ENCODE data around the gene RERE.

Gene RERE

DNA sequence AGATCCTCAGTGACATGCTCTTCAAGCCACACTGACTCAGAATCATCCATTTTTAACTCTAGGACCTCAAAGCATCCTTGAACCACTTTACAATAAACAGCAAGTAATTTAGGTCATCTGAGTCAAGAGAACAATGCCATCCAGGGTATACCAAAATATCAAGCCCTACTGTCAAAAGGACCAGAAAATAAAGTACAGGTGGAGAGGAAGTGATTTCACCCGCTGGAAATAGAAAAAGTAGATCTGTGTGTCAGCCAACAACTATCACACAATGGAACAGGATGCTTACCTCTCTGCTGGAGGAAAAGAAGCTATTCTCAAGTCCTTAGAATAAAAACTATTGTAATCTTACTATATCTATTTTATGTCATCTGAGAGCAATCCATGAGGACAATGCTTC, 37.0 kb downstream of the RERE start:
- Histone ChIP-seq H3K9me3 (ENCODE audit: control insufficient read depth, low read length) (no peaks in the 10 kb centered on the region), H3K4me1 (ENCODE audit: control insufficient read depth, insufficient read depth, low read length, poor library complexity, severe bottlenecking) (no peaks in the 10 kb centered on the region), H3K4me3 (ENCODE audit: extremely low read depth, insufficient read depth, low read length, poor library complexity, severe bottlenecking) (no peak overlapping the region), H3K27ac (ENCODE audit: low read depth, low read length, severe bottlenecking) (no peak overlapping the region), H3K36me3 (ENCODE audit: control insufficient read depth, insufficient read depth, low read length) (no peaks in the 10 kb centered on the region)
- WGBS, 2 experiments (ENCODE audit: insufficient coverage in 2 of 2) = 100% methylated on average over 1 of the region's 1 CpG; no CpG with 5 or more reads in 1 of the 2 experiments

DNA sequence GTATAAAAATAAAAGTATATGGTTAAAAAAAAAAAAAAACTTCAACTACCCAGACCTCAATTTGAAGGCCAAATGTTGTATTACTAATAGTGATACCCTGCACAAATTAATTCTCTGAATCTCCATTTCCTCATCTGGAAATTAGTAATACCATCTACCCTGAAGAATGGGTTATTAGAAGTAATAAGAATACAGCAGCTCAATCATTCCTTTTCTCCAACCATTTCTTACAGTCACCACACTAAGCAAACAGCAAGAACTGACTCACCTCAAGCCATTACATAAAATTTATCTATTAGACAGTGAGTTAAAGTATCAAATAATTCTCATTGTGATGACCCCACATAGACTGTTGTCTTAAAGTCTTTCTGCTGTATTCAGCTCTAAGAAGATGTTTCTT, 39.6 kb downstream of the RERE start:
- Histone ChIP-seq H3K9me3 (ENCODE audit: control insufficient read depth, low read length) (no peaks in the 10 kb centered on the region), H3K4me1 (ENCODE audit: control insufficient read depth, insufficient read depth, low read length, poor library complexity, severe bottlenecking) (no peaks in the 10 kb centered on the region), H3K4me3 (ENCODE audit: extremely low read depth, insufficient read depth, low read length, poor library complexity, severe bottlenecking) (no peak overlapping the region), H3K36me3 (ENCODE audit: control insufficient read depth, insufficient read depth, low read length) (peaks cover 12% of the 10 kb centered on the region), H3K27ac (ENCODE audit: low read depth, low read length, severe bottlenecking) (no peak overlapping the region)

DNA sequence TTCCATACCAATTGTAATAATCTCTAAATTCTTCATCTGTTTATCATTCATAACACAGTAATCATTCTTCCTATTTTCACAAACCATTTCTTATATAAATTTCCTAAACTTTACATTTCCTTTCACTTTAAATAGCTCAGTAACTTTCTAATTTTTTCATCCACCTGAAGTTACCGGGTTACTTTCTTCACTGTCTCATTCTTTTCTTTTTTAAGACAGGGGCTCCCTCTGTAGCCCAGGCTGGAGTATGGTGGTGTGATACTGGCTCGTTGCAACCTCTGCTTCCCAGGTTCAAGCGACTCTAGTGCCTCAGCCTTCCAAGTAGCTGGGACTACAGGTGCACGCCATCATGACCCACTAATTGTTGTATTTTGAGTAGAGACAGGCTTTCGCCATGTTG, 41.3 kb downstream of the RERE start:
- Histone ChIP-seq H3K4me1 (ENCODE audit: control insufficient read depth, insufficient read depth, low read length, poor library complexity, severe bottlenecking) (no peaks in the 10 kb centered on the region), H3K9me3 (ENCODE audit: control insufficient read depth, low read length) (no peaks in the 10 kb centered on the region), H3K36me3 (ENCODE audit: control insufficient read depth, insufficient read depth, low read length) (peaks cover 12% of the 10 kb centered on the region), H3K4me3 (ENCODE audit: extremely low read depth, insufficient read depth, low read length, poor library complexity, severe bottlenecking) (no peak overlapping the region), H3K27ac (ENCODE audit: low read depth, low read length, severe bottlenecking) (no peak overlapping the region)
- WGBS, 2 experiments (ENCODE audit: insufficient coverage in 2 of 2) = 83% methylated on average over 1 to 3 of the region's 5 CpGs

DNA sequence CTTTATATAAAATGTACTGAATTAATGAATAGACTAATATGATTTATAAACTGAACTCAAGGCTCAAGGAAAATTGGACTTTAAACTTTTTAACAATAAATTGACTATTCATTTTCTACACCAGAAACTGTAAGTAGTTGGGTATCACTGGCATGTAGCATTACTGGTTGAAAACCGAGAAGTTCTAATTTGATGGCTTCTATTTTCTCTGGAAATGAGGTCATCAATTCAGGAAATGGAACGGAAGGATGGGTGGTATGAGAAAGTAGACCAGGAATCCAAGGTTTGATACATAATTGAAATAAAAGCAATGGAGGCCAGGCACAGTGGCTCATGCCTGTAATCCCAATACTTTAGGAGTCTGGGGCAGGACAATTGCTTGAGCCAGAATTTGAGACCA, 50.4 kb downstream of the RERE start:
- Histone ChIP-seq H3K9me3 (ENCODE audit: control insufficient read depth, low read length) (no peaks in the 10 kb centered on the region), H3K4me1 (ENCODE audit: control insufficient read depth, insufficient read depth, low read length, poor library complexity, severe bottlenecking) (no peaks in the 10 kb centered on the region), H3K36me3 (ENCODE audit: control insufficient read depth, insufficient read depth, low read length) (no peaks in the 10 kb centered on the region), H3K4me3 (ENCODE audit: extremely low read depth, insufficient read depth, low read length, poor library complexity, severe bottlenecking) (no peak overlapping the region), H3K27ac (ENCODE audit: low read depth, low read length, severe bottlenecking) (no peak overlapping the region)
- WGBS, 2 experiments (ENCODE audit: insufficient coverage in 2 of 2) = 100% methylated on average over 2 of the region's 2 CpGs

DNA sequence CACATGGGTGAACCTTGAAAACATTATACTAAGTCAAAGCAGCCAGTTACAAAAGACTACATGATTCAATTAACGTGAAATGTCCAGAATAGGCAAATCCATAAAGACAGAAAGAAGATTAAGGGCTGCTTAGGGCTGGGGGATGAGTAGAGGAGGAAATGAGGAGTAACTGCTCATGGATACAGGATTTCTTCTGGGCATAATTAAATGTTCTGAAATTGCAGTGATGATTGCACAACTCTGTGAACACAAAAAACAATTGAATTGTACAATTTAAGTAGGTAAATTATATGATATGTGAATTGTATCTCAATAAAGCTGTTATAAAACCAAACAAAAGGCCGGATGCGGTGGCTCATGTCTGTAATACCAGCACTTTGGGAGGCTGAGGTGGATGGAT, 52.2 kb downstream of the RERE start:
- WGBS, 2 experiments (ENCODE audit: insufficient coverage in 2 of 2) = 95 to 100% methylated on average over 1 to 3 of the region's 3 CpGs
- Histone ChIP-seq H3K36me3 (ENCODE audit: control insufficient read depth, insufficient read depth, low read length) (peaks cover 6% of the 10 kb centered on the region), H3K4me3 (ENCODE audit: extremely low read depth, insufficient read depth, low read length, poor library complexity, severe bottlenecking) (no peak overlapping the region), H3K4me1 (ENCODE audit: control insufficient read depth, insufficient read depth, low read length, poor library complexity, severe bottlenecking) (no peaks in the 10 kb centered on the region), H3K27ac (ENCODE audit: low read depth, low read length, severe bottlenecking) (no peak overlapping the region), H3K9me3 (ENCODE audit: control insufficient read depth, low read length) (no peaks in the 10 kb centered on the region)

DNA sequence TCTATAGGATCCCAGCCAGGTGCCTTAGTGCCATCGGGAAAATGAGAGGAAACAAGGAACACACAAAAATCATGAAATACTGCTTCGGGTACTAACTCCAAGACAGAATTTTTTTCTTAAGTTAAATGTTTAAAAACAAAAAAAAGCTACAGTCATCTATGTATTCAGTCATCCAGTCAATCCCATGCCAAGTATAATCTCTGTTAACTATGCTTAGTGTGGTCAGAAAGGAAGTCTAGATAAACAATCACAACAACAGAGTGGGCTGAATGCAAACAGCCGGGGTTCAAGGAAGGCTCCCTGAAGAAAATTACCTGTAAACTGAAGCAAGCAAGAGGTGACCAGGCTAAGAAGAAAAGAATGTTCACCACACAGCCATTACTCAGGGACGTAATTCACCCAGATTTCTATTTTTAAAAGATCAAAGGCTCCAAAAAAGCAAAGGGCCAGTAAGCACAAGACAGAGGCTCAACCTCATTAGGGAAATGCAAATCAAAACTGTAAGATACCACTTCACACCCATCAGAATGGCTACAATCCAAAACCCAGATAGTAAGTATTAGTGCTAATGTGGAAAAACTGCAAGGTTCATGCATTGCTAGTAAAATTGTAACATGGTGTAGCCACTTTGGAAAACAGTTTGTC, 53.0 kb downstream of the RERE start:
- WGBS, 2 experiments (ENCODE audit: insufficient coverage in 2 of 2) = 67 to 72% methylated on average over 1 to 3 of the region's 4 CpGs
- H3K36me3 ChIP-seq (ENCODE audit: control insufficient read depth, insufficient read depth, low read length) = peaks cover 7% of the 10 kb centered on the region
- H3K27ac ChIP-seq (ENCODE audit: low read depth, low read length, severe bottlenecking) = no peak overlapping the region
- no peaks in the 10 kb centered on the region for H3K9me3 ChIP-seq (ENCODE audit: control insufficient read depth, low read length)
- H3K4me1 ChIP-seq (ENCODE audit: control insufficient read depth, insufficient read depth, low read length, poor library complexity, severe bottlenecking) = no peaks in the 10 kb centered on the region
- H3K4me3 ChIP-seq (ENCODE audit: extremely low read depth, insufficient read depth, low read length, poor library complexity, severe bottlenecking) = no peak overlapping the region

DNA sequence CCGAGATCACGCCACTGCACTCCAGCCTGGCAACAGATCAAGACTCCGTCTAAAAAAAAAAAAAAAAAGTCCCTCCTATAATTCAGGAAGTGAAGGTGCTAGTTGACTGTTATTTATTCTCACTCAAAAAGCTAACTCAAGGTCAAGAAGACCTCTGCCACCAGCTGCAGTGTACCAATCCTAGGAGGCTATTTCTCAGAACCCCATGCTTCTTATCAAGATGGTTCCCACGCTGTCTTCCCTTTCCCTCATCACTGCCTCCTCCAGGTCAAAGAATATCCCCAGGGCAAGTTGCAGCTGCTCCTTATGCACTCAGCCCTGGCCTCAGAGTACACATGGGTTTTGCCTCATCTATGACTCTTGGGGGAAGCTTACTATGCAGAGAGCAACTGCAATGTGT, 53.6 kb downstream of the RERE start:
- H3K9me3 ChIP-seq (ENCODE audit: control insufficient read depth, low read length) = no peaks in the 10 kb centered on the region
- H3K27ac ChIP-seq (ENCODE audit: low read depth, low read length, severe bottlenecking) = no peak overlapping the region
- H3K4me1 ChIP-seq (ENCODE audit: control insufficient read depth, insufficient read depth, low read length, poor library complexity, severe bottlenecking) = no peaks in the 10 kb centered on the region
- peaks cover 7% of the 10 kb centered on the region for H3K36me3 ChIP-seq (ENCODE audit: control insufficient read depth, insufficient read depth, low read length)
- WGBS, 2 experiments (ENCODE audit: insufficient coverage in 2 of 2) = 88 to 89% methylated on average over 1 of the region's 4 CpGs
- H3K4me3 ChIP-seq (ENCODE audit: extremely low read depth, insufficient read depth, low read length, poor library complexity, severe bottlenecking) = no peak overlapping the region

DNA sequence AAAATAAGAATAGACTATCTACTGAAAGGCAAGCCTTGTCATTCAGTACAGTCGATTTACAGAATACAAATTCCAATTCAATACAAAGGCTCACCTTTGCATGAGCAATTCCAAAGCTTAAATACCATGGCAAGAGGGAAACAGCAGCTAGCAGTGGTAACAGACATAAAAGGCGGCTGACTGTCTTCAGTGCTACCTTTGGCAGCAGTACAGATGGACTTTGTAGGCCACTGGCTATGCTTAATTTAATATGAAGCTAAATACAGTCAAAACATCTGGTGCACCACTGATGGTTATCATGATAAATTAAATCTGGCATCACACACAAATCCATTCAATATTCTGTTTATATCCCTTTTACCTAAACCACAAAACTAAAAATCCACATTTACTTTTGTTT, 62.4 kb downstream of the RERE start:
- Histone ChIP-seq H3K4me1 (ENCODE audit: control insufficient read depth, insufficient read depth, low read length, poor library complexity, severe bottlenecking) (peaks cover 11% of the 10 kb centered on the region), H3K9me3 (ENCODE audit: control insufficient read depth, low read length) (no peaks in the 10 kb centered on the region), H3K36me3 (ENCODE audit: control insufficient read depth, insufficient read depth, low read length) (peaks cover 4% of the 10 kb centered on the region), H3K4me3 (ENCODE audit: extremely low read depth, insufficient read depth, low read length, poor library complexity, severe bottlenecking) (no peak overlapping the region), H3K27ac (ENCODE audit: low read depth, low read length, severe bottlenecking) (no peak overlapping the region)
- WGBS, 2 experiments (ENCODE audit: insufficient coverage in 2 of 2) = 82 to 100% methylated on average over 1 to 2 of the region's 2 CpGs

DNA sequence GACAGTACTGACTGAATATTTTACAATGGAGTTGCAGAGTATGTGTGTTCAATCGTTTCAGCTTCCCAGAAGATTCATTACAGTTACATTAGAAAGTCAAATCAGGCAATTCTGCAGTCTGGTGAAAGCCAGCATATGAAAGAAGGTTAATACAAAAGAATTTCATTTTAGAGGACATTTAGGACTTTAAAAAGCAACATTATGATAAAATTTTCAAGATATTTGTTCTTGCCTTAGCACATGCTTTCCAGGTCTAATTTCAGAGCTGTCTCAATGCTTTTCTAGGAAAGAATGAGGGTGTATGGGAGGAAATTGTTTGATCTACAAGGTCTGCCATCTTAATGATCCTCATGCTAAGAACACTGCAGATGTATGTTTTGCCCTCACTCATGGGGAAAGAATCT, 63.2 kb downstream of the RERE start:
- no peaks in the 10 kb centered on the region for H3K9me3 ChIP-seq (ENCODE audit: control insufficient read depth, low read length)
- H3K4me3 ChIP-seq (ENCODE audit: extremely low read depth, insufficient read depth, low read length, poor library complexity, severe bottlenecking) = no peak overlapping the region
- H3K4me1 ChIP-seq (ENCODE audit: control insufficient read depth, insufficient read depth, low read length, poor library complexity, severe bottlenecking) = peaks cover 11% of the 10 kb centered on the region
- 80% methylated on average over 1 of the region's 1 CpG; no CpG with 5 or more reads in 1 of the 2 experiments for WGBS, 2 experiments (ENCODE audit: insufficient coverage in 2 of 2)
- H3K36me3 ChIP-seq (ENCODE audit: control insufficient read depth, insufficient read depth, low read length) = peaks cover 4% of the 10 kb centered on the region
- peak overlapping the region; percentile 33 for H3K27ac ChIP-seq (ENCODE audit: low read depth, low read length, severe bottlenecking)

DNA sequence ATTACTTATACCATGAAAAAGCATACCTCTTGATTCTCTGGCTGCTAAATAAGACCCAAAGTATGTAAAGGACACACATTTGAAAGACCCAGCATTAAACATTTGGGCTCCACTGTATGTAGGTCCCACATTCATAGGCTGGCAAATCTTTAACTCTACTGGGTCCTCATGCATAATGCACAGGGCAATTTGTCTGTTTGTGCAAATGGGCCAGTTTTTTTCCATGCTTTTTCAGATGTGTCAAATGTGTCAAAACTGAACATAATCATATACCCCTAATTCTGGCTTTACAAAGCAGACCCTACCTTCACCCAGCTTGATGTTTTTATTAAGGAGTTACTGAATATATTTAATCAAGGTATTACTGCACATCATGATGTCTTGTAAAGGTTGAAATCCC, 63.7 kb downstream of the RERE start:
- no peaks in the 10 kb centered on the region for H3K9me3 ChIP-seq (ENCODE audit: control insufficient read depth, low read length)
- peaks cover 11% of the 10 kb centered on the region for H3K4me1 ChIP-seq (ENCODE audit: control insufficient read depth, insufficient read depth, low read length, poor library complexity, severe bottlenecking)
- peaks cover 4% of the 10 kb centered on the region for H3K36me3 ChIP-seq (ENCODE audit: control insufficient read depth, insufficient read depth, low read length)
- peak overlapping the region; percentile 33 for H3K27ac ChIP-seq (ENCODE audit: low read depth, low read length, severe bottlenecking)
- H3K4me3 ChIP-seq (ENCODE audit: extremely low read depth, insufficient read depth, low read length, poor library complexity, severe bottlenecking) = no peak overlapping the region

DNA sequence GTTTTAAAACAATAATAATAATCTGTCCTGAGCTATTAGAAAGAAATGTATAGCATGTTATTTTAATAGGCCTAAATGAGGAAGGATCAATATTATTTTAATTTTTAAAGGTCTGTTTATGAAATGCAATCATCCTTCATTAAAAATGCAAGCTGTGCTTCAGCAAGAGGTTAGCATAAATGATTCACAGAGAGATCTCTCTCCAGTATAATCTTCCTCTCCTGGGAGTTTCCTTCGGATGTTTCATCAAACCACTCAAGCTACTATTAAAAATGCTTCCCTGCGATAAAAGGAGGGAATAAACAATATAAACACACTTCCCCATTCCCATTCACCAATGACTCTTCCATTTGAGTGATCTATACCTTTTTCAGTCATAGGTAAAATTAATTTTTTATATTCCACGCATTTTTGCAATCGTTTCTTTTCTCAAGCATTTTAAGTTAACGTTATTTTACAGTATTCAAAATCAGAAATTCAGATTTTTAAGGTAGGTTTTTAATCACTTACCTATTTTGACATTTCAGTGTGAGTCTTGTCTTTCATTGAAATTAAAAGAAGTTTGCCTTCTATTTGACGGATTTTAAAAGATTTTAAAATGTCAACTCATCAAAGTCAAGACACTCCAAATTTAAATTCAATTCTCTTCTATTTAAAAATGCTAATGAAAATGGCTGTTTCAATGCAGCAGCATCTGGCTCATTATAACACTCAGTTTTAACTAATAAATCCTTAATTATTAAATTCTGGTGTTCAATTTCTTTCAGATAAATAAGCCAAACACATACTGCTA, 64.3 kb downstream of the RERE start:
- WGBS, 2 experiments (ENCODE audit: insufficient coverage in 2 of 2) = 100% methylated on average over 2 to 3 of the region's 6 CpGs
- H3K27ac ChIP-seq (ENCODE audit: low read depth, low read length, severe bottlenecking) = no peak overlapping the region
- H3K4me3 ChIP-seq (ENCODE audit: extremely low read depth, insufficient read depth, low read length, poor library complexity, severe bottlenecking) = no peak overlapping the region

More for the DNA sequence above, 64.3 kb downstream of the RERE start:
- no peaks in the 10 kb centered on the region for H3K9me3 ChIP-seq (ENCODE audit: control insufficient read depth, low read length)
- peaks cover 11% of the 10 kb centered on the region for H3K4me1 ChIP-seq (ENCODE audit: control insufficient read depth, insufficient read depth, low read length, poor library complexity, severe bottlenecking)
- H3K36me3 ChIP-seq (ENCODE audit: control insufficient read depth, insufficient read depth, low read length) = no peaks in the 10 kb centered on the region
